Measurements from ENCODE around the gene GTF2H4. TPM values are rescaled to one million over a fixed set of nuclear protein-coding genes. Genes with fewer than 3 reads are reported as not detected.

Gene GTF2H4
- total RNA-seq, 6 donors from 2014 or later: 10.1 to 47.6 (median 27.6) TPM

DNA sequence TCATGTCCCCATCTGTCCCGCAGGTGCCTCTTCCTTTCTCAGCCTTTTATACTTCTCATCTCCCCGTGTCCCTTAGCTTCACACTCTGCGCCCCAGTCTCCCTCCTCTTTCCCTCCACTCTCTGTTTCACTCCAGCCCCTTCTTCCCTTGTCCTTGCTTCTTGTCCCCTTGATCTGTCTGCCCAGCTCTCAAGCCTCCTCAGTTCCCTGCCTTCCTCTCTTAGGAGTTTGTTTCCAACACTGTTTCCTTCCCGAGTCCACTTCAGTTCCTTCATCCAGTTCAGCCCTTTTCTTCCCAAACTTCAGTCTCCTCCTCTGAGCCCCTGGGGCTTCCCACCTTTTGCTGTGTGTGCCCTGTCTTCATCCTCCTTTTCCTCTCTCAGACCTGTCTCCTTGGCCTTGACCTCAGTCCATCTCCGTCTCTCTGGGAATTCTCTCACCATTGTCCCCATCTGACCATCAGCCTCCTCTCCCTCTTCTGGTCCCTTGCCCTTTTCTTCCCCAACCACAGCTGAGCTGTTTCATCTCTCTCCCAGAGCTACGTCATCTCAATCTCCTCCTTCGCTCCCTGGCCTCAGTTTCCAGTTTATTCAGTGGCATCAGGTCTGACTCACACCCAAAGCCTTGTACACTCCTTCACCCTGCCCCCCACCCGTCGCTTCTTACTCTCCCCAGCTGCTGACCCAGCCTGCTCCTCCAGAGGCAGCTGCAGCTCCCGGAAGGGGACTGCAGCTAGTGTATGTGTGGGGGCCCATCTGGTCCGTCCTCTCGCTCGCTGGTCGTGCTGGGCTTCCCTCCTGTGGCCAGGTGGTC lies 26.4 kb upstream of the GTF2H4 start:
- Histone ChIP-seq H3K36me3 (no peaks in the 10 kb centered on the region), H3K4me1 (peaks cover 37 to 53% (median 44%) of the 10 kb centered on the region in 4 donors), H3K27ac (peak overlapping the region; percentile 77 to 89 (median 83)), H3K9me3 (no peaks in the 10 kb centered on the region), H3K4me3 (no peak overlapping the region), H3K27me3 (no peaks in the 10 kb centered on the region)
- TF ChIP-seq POLR2A (IDR thresholded peaks at IDR 0.05) (no peak), POLR2AphosphoS5 (IDR thresholded peaks at IDR 0.05) (no peak), EP300 (IDR thresholded peaks at IDR 0.05) (no peak)
- TF ChIP-seq, protein P1, sequence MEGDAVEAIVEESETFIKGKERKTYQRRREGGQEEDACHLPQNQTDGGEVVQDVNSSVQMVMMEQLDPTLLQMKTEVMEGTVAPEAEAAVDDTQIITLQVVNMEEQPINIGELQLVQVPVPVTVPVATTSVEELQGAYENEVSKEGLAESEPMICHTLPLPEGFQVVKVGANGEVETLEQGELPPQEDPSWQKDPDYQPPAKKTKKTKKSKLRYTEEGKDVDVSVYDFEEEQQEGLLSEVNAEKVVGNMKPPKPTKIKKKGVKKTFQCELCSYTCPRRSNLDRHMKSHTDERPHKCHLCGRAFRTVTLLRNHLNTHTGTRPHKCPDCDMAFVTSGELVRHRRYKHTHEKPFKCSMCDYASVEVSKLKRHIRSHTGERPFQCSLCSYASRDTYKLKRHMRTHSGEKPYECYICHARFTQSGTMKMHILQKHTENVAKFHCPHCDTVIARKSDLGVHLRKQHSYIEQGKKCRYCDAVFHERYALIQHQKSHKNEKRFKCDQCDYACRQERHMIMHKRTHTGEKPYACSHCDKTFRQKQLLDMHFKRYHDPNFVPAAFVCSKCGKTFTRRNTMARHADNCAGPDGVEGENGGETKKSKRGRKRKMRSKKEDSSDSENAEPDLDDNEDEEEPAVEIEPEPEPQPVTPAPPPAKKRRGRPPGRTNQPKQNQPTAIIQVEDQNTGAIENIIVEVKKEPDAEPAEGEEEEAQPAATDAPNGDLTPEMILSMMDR (IDR thresholded peaks at IDR 0.05): no peak
- ATAC-seq (ENCODE audit: low FRiP score in 2 of 2) (no peak), DNase-seq (peak in 1 of 2 donors; percentile 44)
- 80 to 84% methylated on average over 14 of the region's 14 CpGs for WGBS, 2 donors

DNA sequence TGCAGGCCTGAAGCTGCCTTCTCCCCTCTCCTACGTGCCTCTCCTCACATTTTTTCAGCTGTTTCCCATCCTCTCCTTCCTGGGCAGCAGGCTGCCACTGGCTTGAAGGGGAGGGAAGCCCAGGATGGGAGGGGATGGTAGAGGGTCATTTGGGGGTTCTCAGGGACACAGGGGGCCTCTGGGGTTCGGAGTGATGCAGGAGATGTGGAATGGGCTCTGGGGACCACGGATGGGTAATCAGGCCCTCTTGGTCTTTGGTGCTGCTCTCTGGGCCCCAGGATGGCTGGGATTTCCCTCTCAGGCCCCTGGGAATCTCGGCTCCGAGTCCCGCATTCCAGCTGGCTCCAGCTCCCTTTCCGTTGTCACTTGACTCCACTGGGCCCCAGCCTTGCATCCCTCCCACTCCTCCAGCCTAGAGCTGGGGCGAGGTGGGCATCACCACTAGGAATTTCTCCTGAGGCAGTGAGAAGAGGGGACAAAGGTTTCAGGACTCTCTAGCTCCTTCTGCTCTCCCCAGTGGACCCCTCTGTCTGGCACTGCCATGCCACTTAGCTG lies 25.7 kb upstream of the GTF2H4 start:
- TF ChIP-seq POLR2AphosphoS5 (IDR thresholded peaks at IDR 0.05) (no peak), EP300 (IDR thresholded peaks at IDR 0.05) (no peak)
- 49 to 52% methylated on average over 3 to 8 of the region's 8 CpGs for WGBS, 2 donors
- Histone ChIP-seq H3K4me3 (peak overlapping the region in 1 of 4 donors; percentile 80), H3K4me1 (peaks cover 39 to 52% (median 43%) of the 10 kb centered on the region in 4 donors), H3K27me3 (no peaks in the 10 kb centered on the region), H3K36me3 (no peaks in the 10 kb centered on the region), H3K27ac (peak overlapping the region; percentile 77 to 89 (median 83)), H3K9me3 (no peaks in the 10 kb centered on the region)
- no peak for ATAC-seq (ENCODE audit: low FRiP score in 2 of 2)
- no peak for DNase-seq

DNA sequence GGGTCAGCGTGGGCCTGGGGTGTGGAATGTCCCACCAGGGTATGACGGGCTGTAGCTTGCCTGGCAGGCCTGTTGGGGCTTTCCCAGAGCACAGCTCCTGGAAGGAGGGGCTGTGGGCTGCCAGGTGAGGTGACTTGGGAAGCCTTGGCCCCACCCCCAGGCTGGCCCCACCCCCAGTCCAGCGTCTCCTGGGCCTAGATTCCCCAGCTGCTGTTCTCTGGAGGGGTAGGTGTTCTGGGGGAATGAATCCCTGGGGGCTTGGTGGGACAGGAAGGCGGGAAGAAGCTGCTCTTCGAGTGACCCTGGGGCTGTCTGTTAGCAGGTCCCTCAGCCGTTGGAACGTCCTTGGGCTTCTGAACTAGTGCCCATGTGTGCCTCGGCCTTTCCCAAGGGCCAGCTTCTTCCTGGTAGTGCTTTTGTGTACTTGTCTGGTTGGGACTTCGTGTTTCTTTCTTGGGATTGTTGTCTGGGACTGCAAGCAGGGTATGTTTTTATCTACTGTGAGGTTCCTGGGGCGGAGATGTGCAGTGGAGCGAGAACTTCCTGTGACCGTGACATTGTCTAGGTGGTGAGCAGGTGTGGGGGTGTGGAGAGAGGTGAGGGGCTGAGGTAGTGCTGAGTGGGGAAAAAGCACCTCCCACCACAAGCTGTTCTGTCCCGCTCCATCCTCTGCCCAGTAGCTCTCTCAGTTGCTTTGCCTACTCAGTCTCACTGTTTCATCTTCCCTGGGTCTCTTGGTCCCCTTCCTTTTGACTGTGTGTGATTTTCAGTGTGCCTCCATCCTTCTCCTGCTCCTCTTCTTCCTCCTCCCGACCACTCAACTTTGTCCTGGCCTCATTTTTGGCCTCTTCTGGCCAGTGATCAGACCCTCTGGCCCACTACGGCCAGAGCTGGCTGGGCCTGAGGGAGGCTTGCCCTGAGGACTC lies 25.0 kb upstream of the GTF2H4 start:
- TF ChIP-seq, protein P1 (IDR thresholded peaks at IDR 0.05): no peak
- peak in 1 of 4 donors; percentile 39 for TF ChIP-seq POLR2A (IDR thresholded peaks at IDR 0.05)
- peak in 1 of 2 donors; percentile 39 for TF ChIP-seq POLR2AphosphoS5 (IDR thresholded peaks at IDR 0.05)
- 28 to 48% methylated on average over 3 to 15 of the region's 15 CpGs for WGBS, 2 donors
- ATAC-seq (ENCODE audit: low FRiP score in 2 of 2) (peak in 1 of 2 donors; percentile 72), DNase-seq (peak; percentile 90 to 91)
- H3K4me1 ChIP-seq: peaks cover 31 to 45% (median 36%) of the 10 kb centered on the region in 4 donors
- peak overlapping the region; percentile 4 to 80 (median 64) for H3K4me3 ChIP-seq
- H3K36me3 ChIP-seq: no peaks in the 10 kb centered on the region
- no peaks in the 10 kb centered on the region for H3K27me3 ChIP-seq
- peak overlapping the region; percentile 77 to 89 (median 83) for H3K27ac ChIP-seq
- no peaks in the 10 kb centered on the region for H3K9me3 ChIP-seq

DNA sequence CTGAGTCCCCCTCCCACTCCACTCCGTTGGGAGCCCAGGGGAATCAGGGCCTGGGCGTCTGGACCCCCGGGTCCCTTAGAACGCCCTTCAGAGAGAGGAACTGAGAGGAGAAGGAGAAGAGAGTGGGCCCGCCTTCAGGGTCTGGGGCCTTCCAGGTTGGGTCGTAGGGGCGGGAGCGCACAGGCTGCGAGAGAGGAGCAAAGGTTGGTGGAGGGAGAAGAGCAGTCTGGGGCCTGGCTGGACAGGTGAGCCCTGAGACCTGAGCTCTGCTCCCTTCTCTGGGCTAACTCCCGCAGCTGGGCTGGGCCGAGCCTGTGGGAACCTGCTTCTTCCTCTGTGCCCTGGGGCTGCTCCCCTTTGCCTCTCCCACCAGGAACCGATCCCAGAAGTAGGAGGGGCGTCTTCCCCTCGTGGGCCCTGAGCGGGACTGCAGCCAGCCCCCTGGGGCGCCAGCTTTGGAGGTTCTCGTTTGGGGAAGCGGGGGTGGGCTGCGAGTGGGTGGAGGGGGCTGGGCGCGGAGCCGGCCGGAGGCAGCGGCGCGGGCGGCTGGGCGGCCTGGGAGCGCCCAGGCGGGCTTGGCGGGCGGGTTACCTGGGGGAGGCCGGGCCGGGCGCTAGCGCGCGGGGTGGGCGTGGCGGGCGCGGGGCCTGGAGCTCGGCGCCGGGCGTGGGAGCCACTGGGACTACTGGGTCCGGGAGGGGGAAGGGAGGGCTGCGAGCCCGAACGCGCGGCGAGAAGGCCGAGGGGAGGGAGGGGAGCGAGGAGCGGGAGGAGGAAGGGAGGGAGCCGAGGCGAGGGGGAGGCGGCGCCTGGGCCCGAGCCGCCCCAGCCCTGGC lies 24.1 kb upstream of the GTF2H4 start, which contains the start of gene DDR1:
Gene DDR1 (plus strand): TSS at position 835 of the 836 bp plus-strand sequence. CDS start 4,211 bp downstream, outside the sequence.
- no peaks in the 10 kb centered on the region for H3K27me3 ChIP-seq
- peak within 1 kb of the TSS; percentile 57 to 80 (median 74) for H3K4me3 ChIP-seq
- peaks cover 31 to 44% (median 35%) of the 10 kb centered on the region in 4 donors for H3K4me1 ChIP-seq
- H3K36me3 ChIP-seq: peaks cover 0 to 2% (median 0%) of the 10 kb centered on the region in 4 donors
- peak in 2 of 4 donors; percentile 26 to 48 for TF ChIP-seq POLR2A (IDR thresholded peaks at IDR 0.05)
- TF ChIP-seq, protein P1 (IDR thresholded peaks at IDR 0.05): peak in 1 of 6 experiments; percentile 5
- no peak for TF ChIP-seq POLR2AphosphoS5 (IDR thresholded peaks at IDR 0.05)
- no peaks in the 10 kb centered on the region for H3K9me3 ChIP-seq
- peak; percentile 35 to 86 for ATAC-seq (ENCODE audit: low FRiP score in 2 of 2)
- WGBS, 2 donors: 11 to 15% methylated on average over 35 to 62 of the region's 62 CpGs
- H3K27ac ChIP-seq: peak within 1 kb of the TSS; percentile 77 to 89 (median 83)
- DNase-seq: peak; percentile 67 to 94
